GM20000 (cell line): Measurements from ENCODE around the gene KCNMA1.

ENCODE experiments used
- DNase-seq: peaks from one replicate; pipeline ENCODE4 v3.0.0; 2012; ENCODE audit warnings: low spot score
- CTCF ChIP-seq: IDR thresholded peaks from 2 replicates; pipeline ENCODE4 v1.5.1; 2012; ENCODE audit warnings: mild to moderate bottlenecking, control low read depth; ENCODE audit errors: extremely low read depth, missing control alignments

Gene KCNMA1

GRCh38 chr10:77644557-77645243 lies 7.1 kb upstream of the KCNMA1 start:
- no peak for DNase-seq
- TF ChIP-seq CTCF = no peak

- peak; percentile 17 for TF ChIP-seq CTCF
- DNase-seq = peak; percentile 47
Observed at GRCh38 chr10:77643795-77644468, 6.3 kb upstream of the KCNMA1 start.

GRCh38 chr10:77641788-77642397 lies 4.3 kb upstream of the KCNMA1 start:
- TF ChIP-seq CTCF = peak; percentile 51
- peak; percentile 77 for DNase-seq

- no peak for DNase-seq
- no peak for TF ChIP-seq CTCF
Observed at GRCh38 chr10:77641344-77641743, 3.7 kb upstream of the KCNMA1 start.

GRCh38 chr10:77640167-77640566 lies 2.6 kb upstream of the KCNMA1 start:
- DNase-seq = no peak
- TF ChIP-seq CTCF = no peak

GRCh38 chr10:77639756-77640155 lies 2.1 kb upstream of the KCNMA1 start:
- no peak for DNase-seq
- TF ChIP-seq CTCF = no peak
